GM23338 (cell line): ENCODE data around the gene RFX4. TPM values are rescaled to one million over a fixed set of nuclear protein-coding genes. Genes with fewer than 3 reads are reported as not detected.

Experiments
- ATAC-seq: fragments of 200-7000 bp; cut with Tn5 transposase; 3 replicates; pipeline ENCODE4 v1.9.1; 2020
- DNase-seq: peaks from one replicate; pipeline ENCODE4 v3.0.0-alpha.2; 2015; ENCODE audit warnings: low spot score
- H2AFZ ChIP-seq: fragments of 200-600 bp; sonication (generic); 2 replicates; pipeline ENCODE4 v1.8.0; 2016; ENCODE audit warnings: antibody characterized with exemption, mild to moderate bottlenecking, moderate library complexity
- H3F3A ChIP-seq: fragments of 200-600 bp; sonication (generic); replicated peaks from 2 replicates; pipeline ENCODE4 v1.8.0; 2017; ENCODE audit warnings: antibody characterized with exemption, mixed run types, low read depth
- H3K27ac ChIP-seq: fragments of 200-600 bp; sonication (generic); 2 replicates; pipeline ENCODE4 v1.6.1; 2016; ENCODE audit warnings: low read depth
- H3K27me3 ChIP-seq: fragments of 200-600 bp; sonication (generic); 2 replicates; pipeline ENCODE4 v1.8.0; 2016; ENCODE audit warnings: mild to moderate bottlenecking, mixed run types, moderate library complexity; ENCODE audit not compliant: insufficient read depth
- H3K36me3 ChIP-seq: fragments of 200-600 bp; sonication (generic); 2 replicates; pipeline ENCODE4 v1.8.0; 2016; ENCODE audit warnings: mild to moderate bottlenecking; ENCODE audit not compliant: insufficient read depth
- H3K4me1 ChIP-seq: fragments of 200-600 bp; sonication (generic); 2 replicates; pipeline ENCODE4 v1.8.0; 2016; ENCODE audit warnings: mild to moderate bottlenecking, moderate library complexity; ENCODE audit not compliant: insufficient read depth
- H3K4me2 ChIP-seq: fragments of 200-600 bp; sonication (generic); 2 replicates; pipeline ENCODE4 v1.7.1; 2017; ENCODE audit warnings: mixed run types
- H3K4me3 ChIP-seq: fragments of 200-600 bp; sonication (generic); 2 replicates; pipeline ENCODE4 v1.6.1; 2016; ENCODE audit warnings: mixed run types
- H3K79me2 ChIP-seq: fragments of 200-600 bp; sonication (generic); replicated peaks from 2 replicates; pipeline ENCODE4 v1.8.0; 2017; ENCODE audit warnings: mild to moderate bottlenecking; ENCODE audit not compliant: insufficient read depth
- H3K9me2 ChIP-seq: fragments of 200-600 bp; sonication (generic); 2 replicates; pipeline ENCODE4 v1.8.0; 2017; ENCODE audit not compliant: insufficient read depth
- H4K20me1 ChIP-seq: fragments of 200-600 bp; sonication (generic); replicated peaks from 2 replicates; pipeline ENCODE4 v1.8.0; 2017; ENCODE audit warnings: mild to moderate bottlenecking; ENCODE audit not compliant: insufficient read depth
- H3K27ac Mint-ChIP-seq: 2 replicates; pipeline ENCODE4 v1.8.0; 2020; ENCODE audit warnings: inconsistent platforms, mild to moderate bottlenecking, moderate library complexity, mixed read lengths
- H3K27me3 Mint-ChIP-seq: 3 replicates; pipeline ENCODE4 v1.8.0; 2022; ENCODE audit warnings: low read depth, mild to moderate bottlenecking, moderate library complexity, mixed read lengths, inconsistent platforms; ENCODE audit not compliant: insufficient read depth, poor library complexity
- H3K36me3 Mint-ChIP-seq: 3 replicates; pipeline ENCODE4 v1.8.0; 2021; ENCODE audit warnings: low read depth, mild to moderate bottlenecking, inconsistent platforms, moderate library complexity, mixed read lengths
- H3K4me1 Mint-ChIP-seq: 3 replicates; pipeline ENCODE4 v1.8.0; 2020; ENCODE audit warnings: mild to moderate bottlenecking, inconsistent platforms, mixed read lengths
- H3K4me3 Mint-ChIP-seq: 3 replicates; pipeline ENCODE4 v1.8.0; 2021; ENCODE audit warnings: moderate library complexity, mild to moderate bottlenecking, inconsistent platforms, mixed read lengths
- H3K9me3 Mint-ChIP-seq: 3 replicates; pipeline ENCODE4 v1.8.0; 2020; ENCODE audit warnings: moderate library complexity, mild to moderate bottlenecking, inconsistent platforms, mixed read lengths
- CREB1 ChIP-seq: fragments of 250-450 bp; sonication (Bioruptor Pico); IDR thresholded peaks from 2 replicates; pipeline ENCODE4 v1.5.0; 2020; ENCODE audit warnings: low read depth, mild to moderate bottlenecking, moderate library complexity
- EZH2 ChIP-seq: fragments of 200-600 bp; sonication (generic); IDR thresholded peaks from one replicate; pipeline ENCODE4 v1.8.0; 2017; ENCODE audit warnings: antibody characterized with exemption, mild to moderate bottlenecking, low read depth; ENCODE audit not compliant: unreplicated experiment
- EZH2phosphoT487 ChIP-seq: fragments of 200-600 bp; sonication (generic); IDR thresholded peaks from one replicate; pipeline ENCODE4 v1.8.1; 2018; ENCODE audit warnings: antibody characterized with exemption; ENCODE audit not compliant: unreplicated experiment
- JUNB ChIP-seq: IDR thresholded peaks from one replicate; pipeline ENCODE4 v1.6.1; 2016; ENCODE audit warnings: antibody characterized with exemption; ENCODE audit not compliant: unreplicated experiment
- NANOG ChIP-seq: IDR thresholded peaks from 2 replicates; pipeline ENCODE4 v1.6.1; 2016; ENCODE audit warnings: antibody characterized with exemption, borderline replicate concordance
- POLR2AphosphoS5 ChIP-seq: IDR thresholded peaks from 2 replicates; pipeline ENCODE4 v1.6.1; 2016; ENCODE audit warnings: antibody characterized with exemption, low read depth
- REST ChIP-seq: IDR thresholded peaks from one replicate; pipeline ENCODE4 v1.6.1; 2018; ENCODE audit warnings: antibody characterized with exemption; ENCODE audit not compliant: unreplicated experiment
- ZNF114 ChIP-seq: fragments of 250-450 bp; sonication (Bioruptor Pico); IDR thresholded peaks from 2 replicates; pipeline ENCODE4 v1.5.0; 2020; ENCODE audit warnings: mild to moderate bottlenecking, moderate library complexity
- ZNF331 ChIP-seq: fragments of 250-450 bp; sonication (Bioruptor Pico); IDR thresholded peaks from 2 replicates; pipeline ENCODE4 v1.5.0; 2020; ENCODE audit warnings: low read depth, mild to moderate bottlenecking, moderate library complexity
- ZNF462 ChIP-seq: fragments of 250-450 bp; sonication (Bioruptor Pico); IDR thresholded peaks from 2 replicates; pipeline ENCODE4 v1.5.0; 2020; ENCODE audit warnings: mild to moderate bottlenecking, moderate library complexity
- polyA plus RNA-seq: library from polyadenylated mRNA; unstranded; fragments of >200 nt; fragmentation: Nextera tagmentation; extraction: Ambion mirVana; gene quantifications from 2 replicates; pipeline ENCODE4 v1.2.1, GENCODE V29; 2016
- total RNA-seq: library from RNA; depleted of rRNA; stranded (reverse); fragments of >200 nt; shearing (Covaris generic); gene quantifications from 2 replicates; pipeline ENCODE4 v1.2.3, GENCODE V29; 2014
- TF ChIP-seq, protein P1 (sequence below): IDR thresholded peaks from 2 replicates; pipeline ENCODE4 v1.6.1; 2016; ENCODE audit warnings: antibody characterized with exemption

The RFX4 gene
- total and polyA plus RNA-seq, 2 experiments from 2014 or later = 0.23 TPM; not detected in 1

- TF ChIP-seq ZNF462 = no peak
These were observed 114.0 kb downstream of the RFX4 start (continued) for GRCh38 chr12:106696681-106697417.

DNA sequence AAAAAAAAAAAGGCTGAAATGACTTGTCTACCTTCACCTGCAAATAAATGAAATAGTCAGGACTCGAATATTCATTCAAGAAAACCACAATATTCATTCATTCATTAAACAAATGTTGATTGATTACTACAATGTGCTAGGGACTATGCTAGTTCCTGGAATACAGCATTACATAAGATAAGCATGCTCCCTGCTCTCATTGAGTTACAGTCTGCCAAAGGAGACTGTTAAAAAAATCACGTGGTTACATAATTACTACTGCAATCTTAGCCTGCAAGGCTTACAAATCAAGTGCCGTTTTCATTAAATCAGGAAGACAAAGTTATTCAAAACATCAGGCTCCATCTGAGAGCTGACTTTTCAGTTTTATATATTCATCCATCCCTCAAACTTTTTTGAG is 121.3 kb downstream of the RFX4 start:
- H3K27ac ChIP-seq = no peak overlapping the region
- H4K20me1 ChIP-seq = no peaks in the 10 kb centered on the region
- Mint-ChIP-seq H3K27ac (no peak overlapping the region), H3K4me3 (no peak overlapping the region), H3K9me3 (peaks cover 21% of the 10 kb centered on the region; the same call in 2 of the 3 replicates), H3K27me3 (no peaks in the 10 kb centered on the region), H3K4me1 (peaks cover 1% of the 10 kb centered on the region; the same call in 2 of the 3 replicates), H3K36me3 (peaks cover 12% of the 10 kb centered on the region; the same call in 2 of the 3 replicates)
- peaks cover 1% of the 10 kb centered on the region for H3K4me1 ChIP-seq
- H3K4me2 ChIP-seq = no peak overlapping the region
- DNase-seq (no peak), ATAC-seq (no peak)
- H3F3A ChIP-seq = 0 out of 2 replicates have a peak, but pooled peaks cover 3% of the 10 kb centered on the region
- H3K36me3 ChIP-seq = no peaks in the 10 kb centered on the region
- no peaks in the 10 kb centered on the region for H3K27me3 ChIP-seq
- peaks cover 12% of the 10 kb centered on the region; the same call in 1 of the 2 replicates for H3K9me2 ChIP-seq
- H2AFZ ChIP-seq = no peak overlapping the region
- H3K4me3 ChIP-seq = no peak overlapping the region
- no peaks in the 10 kb centered on the region for H3K79me2 ChIP-seq
- TF ChIP-seq NANOG = no peak
- TF ChIP-seq, protein P1, sequence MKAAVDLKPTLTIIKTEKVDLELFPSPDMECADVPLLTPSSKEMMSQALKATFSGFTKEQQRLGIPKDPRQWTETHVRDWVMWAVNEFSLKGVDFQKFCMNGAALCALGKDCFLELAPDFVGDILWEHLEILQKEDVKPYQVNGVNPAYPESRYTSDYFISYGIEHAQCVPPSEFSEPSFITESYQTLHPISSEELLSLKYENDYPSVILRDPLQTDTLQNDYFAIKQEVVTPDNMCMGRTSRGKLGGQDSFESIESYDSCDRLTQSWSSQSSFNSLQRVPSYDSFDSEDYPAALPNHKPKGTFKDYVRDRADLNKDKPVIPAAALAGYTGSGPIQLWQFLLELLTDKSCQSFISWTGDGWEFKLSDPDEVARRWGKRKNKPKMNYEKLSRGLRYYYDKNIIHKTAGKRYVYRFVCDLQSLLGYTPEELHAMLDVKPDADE = no peak
- no peak for TF ChIP-seq JUNB
- no peak for TF ChIP-seq REST
- no peak for TF ChIP-seq EZH2
- no peak for TF ChIP-seq EZH2phosphoT487
- TF ChIP-seq POLR2AphosphoS5 = no peak
- TF ChIP-seq ZNF114 = no peak
- TF ChIP-seq CREB1 (CRISPR knock-in tag) = no peak
- no peak for TF ChIP-seq ZNF331 (CRISPR knock-in tag)
